ENCODE results near the gene CDC14A. TPM values are rescaled to one million over a fixed set of nuclear protein-coding genes. Genes with fewer than 3 reads are reported as not detected.

CDC14A gene
- total and polyA plus RNA-seq, 2 of the 8 experiments (the other 6 are each of a cell fraction or from before 2014, with no cell fraction given), result 3.2 to 8.9 TPM

DNA sequence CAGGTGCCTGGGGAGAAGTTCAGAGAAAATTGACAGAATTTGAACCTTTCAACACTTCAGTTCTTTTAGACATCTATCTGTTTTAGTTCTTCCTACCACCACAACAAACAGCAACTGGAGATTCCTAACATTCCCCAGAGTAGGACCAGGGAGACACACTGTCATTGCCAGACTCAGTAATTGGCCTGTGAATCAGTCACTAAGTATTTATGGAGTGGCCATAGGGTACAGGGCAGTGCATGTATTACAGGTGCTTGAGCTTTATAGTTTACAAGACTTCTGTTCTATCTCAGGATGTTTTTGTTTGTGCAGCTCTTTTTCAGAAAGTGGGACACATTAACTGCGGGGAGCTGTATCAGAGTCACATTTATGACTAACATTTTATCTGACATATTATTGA is 1.7 kb downstream of the CDC14A start:
- no peak overlapping the region for H3K23ac ChIP-seq (ENCODE audit: insufficient read length)
- H2BK20ac ChIP-seq (ENCODE audit: low read length), result no peak overlapping the region
- TF ChIP-seq SIX5 (IDR thresholded peaks at IDR 0.05; ENCODE audit: low read depth, low read length) (no peak), TEAD4 (IDR thresholded peaks at IDR 0.05; ENCODE audit: low read depth, low read length) (peak; percentile 81), SIN3A (conservative IDR thresholded peaks at IDR 0.05 in 1 of 2, IDR thresholded peaks at IDR 0.05 in 1 of 2; ENCODE audit: low read depth in 1 of 2, low read length in 2 of 2) (peak in 1 of 2 experiments; percentile 67; a peak in 1 of 4 replicates), RXRA (IDR thresholded peaks at IDR 0.05; ENCODE audit: insufficient read depth, low read depth, low read length) (no peak)
- no peak overlapping the region for H3K4ac ChIP-seq (replicated peaks; ENCODE audit: insufficient read length, low read depth, low read length)
- no peaks in the 10 kb centered on the region for H3K27me3 ChIP-seq (replicated peaks in 1 of 4; ENCODE audit: control insufficient read depth in 3 of 4, extremely low read depth in 1 of 4, insufficient read depth in 3 of 4, low read length in 3 of 4)
- peaks cover 2 to 4% of the 10 kb centered on the region in 2 experiments for H4K20me1 ChIP-seq (replicated peaks in 1 of 2; ENCODE audit: control insufficient read depth in 1 of 2, insufficient read depth in 2 of 2, low read length in 2 of 2)
- no peak overlapping the region for H4K5ac ChIP-seq (ENCODE audit: insufficient read length, low read depth, low read length)
- DNase-seq (ENCODE audit: low read depth in 1 of 2, low spot score in 2 of 2) (no peak), FAIRE-seq (no peak)
- no peak overlapping the region for H3K27ac ChIP-seq (ENCODE audit: low read depth, low read length)
- CTCF ChIA-PET (ENCODE audit: partially characterized antibody), result interaction anchor here (1.0 to 2.4 kb wide), 7 partner anchors 30 to 107 kb away, joined by 3 to 14 read pairs (median 4); no protein-coding TSS in a partner anchor
- H3K4me3 ChIP-seq (ENCODE audit: extremely low read depth in 1 of 4, insufficient read depth in 2 of 4, low read depth in 3 of 4, low read length in 4 of 4), result peak overlapping the region in 3 of 4 experiments; percentile 81 to 97 (median 91); a peak in 5 of 8 replicates
- no peak overlapping the region for H2BK120ac ChIP-seq (replicated peaks; ENCODE audit: low read depth, low read length)
- no peak overlapping the region for H3K9ac ChIP-seq (replicated peaks in 1 of 4; ENCODE audit: extremely low read depth in 1 of 4, low read depth in 3 of 4, low read length in 3 of 4)
- POLR2A ChIA-PET (ENCODE audit: partially characterized antibody), result interaction anchor here (1.0 to 4.4 kb wide), 8 partner anchors 9 to 138 kb away, joined by 3 to 33 read pairs (median 11); partner anchors contain the start of gene RTCA
- H2AFZ ChIP-seq (ENCODE audit: low read length), result no peak overlapping the region
- peaks cover 0 to 7% (median 3%) of the 10 kb centered on the region in 4 experiments; a peak in 5 of 7 replicates for H3K4me1 ChIP-seq (replicated peaks in 1 of 4; ENCODE audit: control insufficient read depth in 3 of 4, insufficient read depth in 4 of 4, low read length in 3 of 4)
- H3K23me2 ChIP-seq (ENCODE audit: low read depth, low read length), result peaks cover 4% of the 10 kb centered on the region; the same call in 1 of the 2 replicates
- no peak overlapping the region for H2BK5ac ChIP-seq (ENCODE audit: low read depth, low read length)
- peak overlapping the region; percentile 52 to 91; a peak in 3 of 4 replicates for H3K4me2 ChIP-seq (ENCODE audit: insufficient read depth in 1 of 2, low read depth in 2 of 2, low read length in 2 of 2)
- H2BK12ac ChIP-seq (ENCODE audit: low read depth, low read length), result no peak overlapping the region
- H2AK5ac ChIP-seq (ENCODE audit: low read depth, low read length), result no peak overlapping the region
- H3K79me1 ChIP-seq (ENCODE audit: low read depth, low read length), result 0 out of 2 replicates have a peak, but pooled peaks cover 3% of the 10 kb centered on the region
- H3K79me2 ChIP-seq (ENCODE audit: control insufficient read depth in 1 of 2, insufficient read depth in 2 of 2, low read length in 2 of 2), result peaks cover 0 to 48% of the 10 kb centered on the region in 2 experiments; a peak in 3 of 4 replicates
- no peaks in the 10 kb centered on the region for H3K9me3 ChIP-seq (ENCODE audit: insufficient read depth in 2 of 2, low read depth in 1 of 2, low read length in 1 of 2)
- no peak overlapping the region for H4K8ac ChIP-seq (ENCODE audit: extremely low read depth, insufficient read depth, low read length)
- H3K56ac ChIP-seq (replicated peaks; ENCODE audit: insufficient read length, low read depth, low read length), result no peak overlapping the region
- 0 out of 8 replicates have a peak, but pooled peaks cover 0 to 3% (median 0%) of the 10 kb centered on the region in 4 experiments for H3K36me3 ChIP-seq (ENCODE audit: control insufficient read depth in 2 of 4, insufficient read depth in 4 of 4, low read length in 3 of 4)
- no peak overlapping the region for H3K18ac ChIP-seq (ENCODE audit: extremely low read depth, low read length)
- no peak overlapping the region for H4K91ac ChIP-seq (replicated peaks; ENCODE audit: insufficient read length, low read length)
- H3K14ac ChIP-seq (ENCODE audit: insufficient read length), result no peak overlapping the region
- H2BK15ac ChIP-seq (ENCODE audit: low read length), result no peak overlapping the region
- 93% methylated on average over 1 of the region's 1 CpG; no CpG with 5 or more reads in 1 of the 2 experiments for WGBS, 2 experiments (ENCODE audit: extremely low coverage in 1 of 2, insufficient coverage in 1 of 2, insufficient read length in 1 of 2, insufficient replicate concordance in 2 of 2, low coverage in 1 of 2, low lambda C conversion rate in 2 of 2, missing lambda C conversion rate in 1 of 2)

All from H1 (cell line).